ENCODE results near the gene NEGR1. TPM values are rescaled to one million over a fixed set of nuclear protein-coding genes. Genes with fewer than 3 reads are reported as not detected.

Gene NEGR1
- total RNA-seq, 4 donors from 2014 or later: 4.6 to 5.7 (median 5.0) TPM

DNA sequence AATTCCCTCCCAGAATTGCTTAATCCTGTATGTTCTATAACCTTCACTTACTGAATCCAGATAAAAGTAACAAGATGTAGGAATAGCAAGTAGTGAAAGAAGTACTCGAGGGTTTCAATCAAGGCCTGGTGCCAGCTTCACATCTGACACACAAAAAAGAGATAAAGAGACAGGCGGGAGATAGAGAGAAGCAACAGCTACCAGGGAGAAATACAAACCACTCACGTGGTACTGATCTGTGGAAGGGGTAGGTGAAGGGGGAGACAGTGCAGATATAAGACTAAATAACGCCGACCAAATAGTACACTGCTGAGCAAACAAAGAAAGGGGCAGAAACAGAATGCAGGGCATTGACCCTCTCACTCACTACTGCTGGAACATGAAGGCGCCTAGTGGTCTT, 295.2 kb downstream of the NEGR1 start:
- Histone ChIP-seq H3K27ac (no peak overlapping the region), H3K36me3 (no peaks in the 10 kb centered on the region), H3K9me3 (no peaks in the 10 kb centered on the region), H3K4me1 (no peaks in the 10 kb centered on the region), H3K27me3 (no peaks in the 10 kb centered on the region), H3K4me3 (no peak overlapping the region)
- DNase-seq: no peak
- ATAC-seq: no peak
- TF ChIP-seq POLR2A (IDR thresholded peaks at IDR 0.05): no peak
- TF ChIP-seq, protein P1, sequence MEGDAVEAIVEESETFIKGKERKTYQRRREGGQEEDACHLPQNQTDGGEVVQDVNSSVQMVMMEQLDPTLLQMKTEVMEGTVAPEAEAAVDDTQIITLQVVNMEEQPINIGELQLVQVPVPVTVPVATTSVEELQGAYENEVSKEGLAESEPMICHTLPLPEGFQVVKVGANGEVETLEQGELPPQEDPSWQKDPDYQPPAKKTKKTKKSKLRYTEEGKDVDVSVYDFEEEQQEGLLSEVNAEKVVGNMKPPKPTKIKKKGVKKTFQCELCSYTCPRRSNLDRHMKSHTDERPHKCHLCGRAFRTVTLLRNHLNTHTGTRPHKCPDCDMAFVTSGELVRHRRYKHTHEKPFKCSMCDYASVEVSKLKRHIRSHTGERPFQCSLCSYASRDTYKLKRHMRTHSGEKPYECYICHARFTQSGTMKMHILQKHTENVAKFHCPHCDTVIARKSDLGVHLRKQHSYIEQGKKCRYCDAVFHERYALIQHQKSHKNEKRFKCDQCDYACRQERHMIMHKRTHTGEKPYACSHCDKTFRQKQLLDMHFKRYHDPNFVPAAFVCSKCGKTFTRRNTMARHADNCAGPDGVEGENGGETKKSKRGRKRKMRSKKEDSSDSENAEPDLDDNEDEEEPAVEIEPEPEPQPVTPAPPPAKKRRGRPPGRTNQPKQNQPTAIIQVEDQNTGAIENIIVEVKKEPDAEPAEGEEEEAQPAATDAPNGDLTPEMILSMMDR (IDR thresholded peaks at IDR 0.05 in 4 of 5, conservative IDR thresholded peaks at IDR 0.05 in 1 of 5): no peak
- intact Hi-C loops (cut with DNase I; ENCODE audit: low total_unique reads) (no loop called here), in situ Hi-C loops (cut with MboI; ENCODE audit: low sequenced_read_pairs in 4 of 4) (no loop called here)

DNA sequence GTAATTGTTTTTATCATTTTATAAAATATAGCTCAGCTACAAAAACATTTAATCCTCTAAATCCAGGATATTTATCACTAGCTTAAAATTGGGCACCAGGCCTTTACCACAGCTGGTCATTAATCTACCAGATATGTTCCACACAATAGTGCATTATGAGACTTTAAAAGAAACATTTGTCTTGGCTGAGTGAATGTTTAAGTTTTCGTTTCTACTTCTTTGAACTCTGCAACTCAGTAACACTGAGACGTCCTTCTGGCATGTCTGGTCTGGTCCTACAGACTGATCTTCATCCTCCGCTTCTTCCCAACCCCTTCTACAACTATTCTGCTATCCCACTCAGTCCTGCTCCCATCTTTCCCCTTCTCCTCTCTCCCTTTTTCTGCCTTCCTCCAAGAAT, 296.2 kb downstream of the NEGR1 start:
- DNase-seq: no peak
- H3K27ac ChIP-seq: no peak overlapping the region
- intact Hi-C loops (cut with DNase I; ENCODE audit: low total_unique reads): no loop called here
- no peaks in the 10 kb centered on the region for H3K36me3 ChIP-seq
- H3K4me3 ChIP-seq: no peak overlapping the region
- no peak for ATAC-seq
- no peaks in the 10 kb centered on the region for H3K9me3 ChIP-seq
- in situ Hi-C loops (cut with MboI; ENCODE audit: low sequenced_read_pairs in 4 of 4): no loop called here
- H3K4me1 ChIP-seq: no peaks in the 10 kb centered on the region
- no peaks in the 10 kb centered on the region for H3K27me3 ChIP-seq
- no peak for TF ChIP-seq POLR2A (IDR thresholded peaks at IDR 0.05)
- TF ChIP-seq, protein P1 (IDR thresholded peaks at IDR 0.05 in 4 of 5, conservative IDR thresholded peaks at IDR 0.05 in 1 of 5): no peak

DNA sequence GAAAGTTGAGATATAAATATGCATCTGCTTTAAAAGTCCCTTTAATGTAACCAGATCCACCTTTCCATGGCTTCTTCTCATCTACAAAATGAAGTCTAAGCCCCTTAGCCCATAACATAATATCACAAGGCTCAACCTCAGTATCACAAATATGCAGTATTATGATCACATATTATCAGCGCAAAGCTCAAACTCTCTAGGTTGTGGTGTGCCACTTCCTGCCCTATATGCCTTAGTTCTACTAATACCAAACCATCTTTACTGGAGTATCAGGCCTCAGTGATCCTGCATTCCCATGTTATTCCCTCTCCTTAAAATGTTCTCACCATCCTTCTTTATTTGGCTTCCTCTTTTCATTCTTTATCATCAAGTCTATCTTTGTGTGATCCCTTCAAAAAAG, 301.8 kb downstream of the NEGR1 start:
- H3K4me1 ChIP-seq: no peaks in the 10 kb centered on the region
- no peak overlapping the region for H3K27ac ChIP-seq
- no peak for DNase-seq
- no peak overlapping the region for H3K4me3 ChIP-seq
- ATAC-seq: no peak
- H3K27me3 ChIP-seq: no peaks in the 10 kb centered on the region
- in situ Hi-C loops (cut with MboI; ENCODE audit: low sequenced_read_pairs in 4 of 4) (no loop called here), intact Hi-C loops (cut with DNase I; ENCODE audit: low total_unique reads) (no loop called here)
- H3K36me3 ChIP-seq: no peaks in the 10 kb centered on the region
- no peaks in the 10 kb centered on the region for H3K9me3 ChIP-seq
- no peak for TF ChIP-seq POLR2A (IDR thresholded peaks at IDR 0.05)
- TF ChIP-seq, protein P1 (IDR thresholded peaks at IDR 0.05 in 4 of 5, conservative IDR thresholded peaks at IDR 0.05 in 1 of 5): no peak

DNA sequence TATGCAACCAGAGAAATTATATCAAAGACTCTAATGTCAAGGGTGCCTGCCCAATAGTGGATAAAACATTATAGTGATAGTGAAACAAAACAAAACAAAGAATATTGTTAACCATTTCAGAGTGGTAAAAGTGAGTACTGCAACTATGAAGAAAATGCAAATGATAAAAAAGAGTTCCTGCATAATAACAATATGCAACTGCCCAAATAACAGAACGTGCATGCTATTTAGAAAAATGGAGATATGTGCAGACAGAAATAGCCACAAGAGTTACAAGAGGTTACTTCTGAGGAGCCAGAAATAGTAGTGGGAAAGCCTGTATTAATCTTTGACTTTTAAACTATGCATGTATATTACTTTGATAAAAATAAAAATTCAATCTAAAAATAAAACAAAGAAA, 302.5 kb downstream of the NEGR1 start:
- H3K36me3 ChIP-seq: no peaks in the 10 kb centered on the region
- intact Hi-C loops (cut with DNase I; ENCODE audit: low total_unique reads) (no loop called here), in situ Hi-C loops (cut with MboI; ENCODE audit: low sequenced_read_pairs in 4 of 4) (no loop called here)
- H3K4me3 ChIP-seq: no peak overlapping the region
- ATAC-seq: no peak
- DNase-seq: no peak
- no peak overlapping the region for H3K27ac ChIP-seq
- no peaks in the 10 kb centered on the region for H3K27me3 ChIP-seq
- no peaks in the 10 kb centered on the region for H3K4me1 ChIP-seq
- no peaks in the 10 kb centered on the region for H3K9me3 ChIP-seq
- TF ChIP-seq POLR2A (IDR thresholded peaks at IDR 0.05): no peak
- TF ChIP-seq, protein P1 (IDR thresholded peaks at IDR 0.05 in 4 of 5, conservative IDR thresholded peaks at IDR 0.05 in 1 of 5): no peak

DNA sequence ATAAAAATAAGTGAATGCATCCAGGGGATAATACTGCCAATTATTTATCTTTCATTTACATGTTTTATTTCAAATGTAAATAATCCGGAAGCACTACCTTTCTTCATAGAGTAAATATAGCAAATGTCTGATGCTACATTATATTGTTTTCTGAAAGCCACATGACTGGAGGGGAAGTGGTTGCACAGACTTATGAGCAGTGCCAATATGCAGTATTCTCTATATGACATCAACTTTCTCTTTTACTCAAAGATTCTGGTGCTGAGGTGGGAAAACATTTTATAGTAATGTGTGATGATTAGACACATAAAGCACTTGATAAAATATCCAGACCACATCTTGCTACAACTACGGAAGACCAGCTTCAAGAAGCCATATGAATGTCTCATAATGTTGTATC, 314.7 kb downstream of the NEGR1 start:
- in situ Hi-C loops (cut with MboI; ENCODE audit: low sequenced_read_pairs in 4 of 4): no loop called here
- no peak overlapping the region for H3K4me3 ChIP-seq
- no peaks in the 10 kb centered on the region for H3K4me1 ChIP-seq
- DNase-seq (no peak), ATAC-seq (no peak)
- H3K27ac ChIP-seq: no peak overlapping the region
- H3K9me3 ChIP-seq: no peaks in the 10 kb centered on the region
- no peaks in the 10 kb centered on the region for H3K36me3 ChIP-seq
- H3K27me3 ChIP-seq: no peaks in the 10 kb centered on the region
- TF ChIP-seq, protein P1 (IDR thresholded peaks at IDR 0.05 in 4 of 5, conservative IDR thresholded peaks at IDR 0.05 in 1 of 5): no peak
- no peak for TF ChIP-seq POLR2A (IDR thresholded peaks at IDR 0.05)
- intact Hi-C loops (cut with DNase I; ENCODE audit: low total_unique reads): no loop called here
